ENCODE data around the gene ARAP2. TPM values are rescaled to one million over a fixed set of nuclear protein-coding genes. Genes with fewer than 3 reads are reported as not detected.

ARAP2 gene
- total and polyA plus RNA-seq, 10 donors, result 6.8 to 161 (median 69.6) TPM

DNA sequence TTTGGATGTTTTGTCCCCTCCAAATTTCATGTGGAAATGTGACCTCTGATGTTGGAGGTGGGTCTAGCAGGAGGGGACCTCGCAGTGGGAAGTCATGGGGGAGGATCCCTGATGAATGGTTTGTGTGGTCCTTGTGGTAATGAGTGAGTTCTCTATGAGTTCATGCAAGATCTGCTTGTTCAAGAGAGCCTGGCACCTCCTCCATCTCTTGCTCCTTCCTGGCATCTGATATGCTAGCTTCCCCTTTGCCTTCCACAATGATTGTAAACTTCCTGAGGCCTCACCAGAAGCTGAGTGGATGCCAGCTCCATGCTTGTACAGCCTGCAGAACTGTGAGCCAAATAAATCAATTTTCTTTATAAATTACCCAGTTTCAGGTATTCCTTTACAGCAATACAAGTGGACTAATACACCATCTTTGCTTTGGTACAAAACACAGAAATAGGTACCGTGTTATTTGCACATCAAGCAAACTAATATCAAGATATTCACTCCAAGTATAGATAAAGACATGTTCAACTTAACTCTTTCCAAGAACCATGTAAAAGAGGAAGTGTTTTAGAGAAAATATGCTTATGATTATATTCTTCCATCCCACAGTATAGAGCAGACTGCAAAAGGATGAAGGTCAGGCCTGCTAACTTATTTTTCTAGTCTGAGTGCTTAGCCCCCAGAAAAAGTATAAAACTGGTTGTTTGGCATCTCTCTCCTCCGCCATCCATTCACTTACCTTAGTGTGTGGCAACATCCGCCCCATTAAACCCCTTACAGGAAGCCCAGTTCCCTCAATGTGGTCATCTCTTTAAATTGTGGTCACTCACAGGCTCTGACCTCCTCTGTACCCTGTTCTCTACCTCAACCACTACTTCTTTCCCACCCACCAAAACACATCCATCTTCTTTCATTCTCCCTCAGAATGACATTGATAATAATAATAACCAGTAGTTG lies 6.7 kb downstream of the ARAP2 start:
- Histone ChIP-seq H3K9me3 (peaks cover 0 to 13% (median 6%) of the 10 kb centered on the region in 8 donors), H3K27ac (peak overlapping the region in 1 of 8 donors; percentile 16), H3K4me3 (no peak overlapping the region), H3K27me3 (replicated peaks in 1 of 7) (no peaks in the 10 kb centered on the region), H3K4me1 (peaks cover 17 to 87% (median 45%) of the 10 kb centered on the region in 6 donors), H3K36me3 (peaks cover 0 to 35% (median 5%) of the 10 kb centered on the region in 6 donors)
- intact Hi-C loops (cut with DNase I; ENCODE audit: low total_unique reads), result no loop called here
- no peak for DNase-seq
- TF ChIP-seq, protein P1, sequence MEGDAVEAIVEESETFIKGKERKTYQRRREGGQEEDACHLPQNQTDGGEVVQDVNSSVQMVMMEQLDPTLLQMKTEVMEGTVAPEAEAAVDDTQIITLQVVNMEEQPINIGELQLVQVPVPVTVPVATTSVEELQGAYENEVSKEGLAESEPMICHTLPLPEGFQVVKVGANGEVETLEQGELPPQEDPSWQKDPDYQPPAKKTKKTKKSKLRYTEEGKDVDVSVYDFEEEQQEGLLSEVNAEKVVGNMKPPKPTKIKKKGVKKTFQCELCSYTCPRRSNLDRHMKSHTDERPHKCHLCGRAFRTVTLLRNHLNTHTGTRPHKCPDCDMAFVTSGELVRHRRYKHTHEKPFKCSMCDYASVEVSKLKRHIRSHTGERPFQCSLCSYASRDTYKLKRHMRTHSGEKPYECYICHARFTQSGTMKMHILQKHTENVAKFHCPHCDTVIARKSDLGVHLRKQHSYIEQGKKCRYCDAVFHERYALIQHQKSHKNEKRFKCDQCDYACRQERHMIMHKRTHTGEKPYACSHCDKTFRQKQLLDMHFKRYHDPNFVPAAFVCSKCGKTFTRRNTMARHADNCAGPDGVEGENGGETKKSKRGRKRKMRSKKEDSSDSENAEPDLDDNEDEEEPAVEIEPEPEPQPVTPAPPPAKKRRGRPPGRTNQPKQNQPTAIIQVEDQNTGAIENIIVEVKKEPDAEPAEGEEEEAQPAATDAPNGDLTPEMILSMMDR (IDR thresholded peaks at IDR 0.05 in 8 of 11, conservative IDR thresholded peaks at IDR 0.05 in 3 of 11), result no peak
- TF ChIP-seq POLR2A (IDR thresholded peaks at IDR 0.05), result no peak
- peak in 1 of 3 donors; percentile 33 for TF ChIP-seq POLR2AphosphoS5 (IDR thresholded peaks at IDR 0.05)
- 60 to 80% (median 72%) methylated on average over 4 of the region's 4 CpGs for WGBS, 5 donors

DNA sequence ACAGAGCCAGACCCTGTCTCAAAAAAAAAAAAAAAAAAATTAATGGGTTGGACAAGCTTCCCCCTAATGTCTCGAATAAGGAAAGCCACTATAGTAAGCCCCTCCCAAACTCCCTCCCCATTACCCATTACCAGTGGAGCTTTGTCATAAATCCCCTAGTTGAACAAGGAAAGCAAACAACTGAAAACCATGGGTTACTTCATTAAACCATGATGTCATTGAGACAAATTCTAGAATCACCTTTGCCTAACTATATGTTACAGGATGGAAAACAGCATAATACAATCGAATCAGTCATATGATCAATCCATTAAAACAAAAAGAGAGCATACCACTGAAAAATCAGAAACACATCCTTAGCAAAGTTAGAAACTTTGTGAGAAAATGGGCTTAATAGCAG lies 8.2 kb downstream of the ARAP2 start:
- intact Hi-C loops (cut with DNase I; ENCODE audit: low total_unique reads), result no loop called here
- Histone ChIP-seq H3K36me3 (peaks cover 0 to 35% (median 5%) of the 10 kb centered on the region in 6 donors), H3K4me3 (no peak overlapping the region), H3K4me1 (peaks cover 13 to 86% (median 36%) of the 10 kb centered on the region in 6 donors), H3K27ac (no peak overlapping the region), H3K27me3 (replicated peaks in 1 of 7) (no peaks in the 10 kb centered on the region), H3K9me3 (peaks cover 0 to 13% (median 6%) of the 10 kb centered on the region in 8 donors)
- TF ChIP-seq, protein P1 (IDR thresholded peaks at IDR 0.05 in 8 of 11, conservative IDR thresholded peaks at IDR 0.05 in 3 of 11), result no peak
- TF ChIP-seq POLR2AphosphoS5 (IDR thresholded peaks at IDR 0.05), result no peak
- TF ChIP-seq POLR2A (IDR thresholded peaks at IDR 0.05), result no peak
- 73 to 99% (median 93%) methylated on average over 2 of the region's 2 CpGs for WGBS, 5 donors
- no peak for DNase-seq

DNA sequence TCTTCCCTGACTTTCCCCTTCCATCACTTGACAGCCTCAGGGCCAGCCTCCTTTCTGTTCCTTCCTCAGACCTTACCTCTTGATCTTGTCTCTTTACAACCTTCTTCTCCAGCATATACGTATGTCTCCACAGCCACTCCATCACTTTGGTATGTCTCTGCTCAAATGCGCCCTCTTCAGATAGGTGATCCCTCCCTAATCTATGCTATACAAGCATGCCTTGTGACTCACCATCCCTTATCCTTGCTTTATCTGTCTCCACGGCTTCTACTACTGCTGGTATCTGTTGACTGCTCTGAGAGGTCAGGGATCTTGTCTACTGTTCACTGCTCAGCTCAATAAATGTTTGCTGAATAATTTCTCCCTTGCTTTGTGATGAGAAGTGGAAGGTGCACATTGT lies 9.0 kb downstream of the ARAP2 start:
- H3K36me3 ChIP-seq, result peaks cover 0 to 35% (median 5%) of the 10 kb centered on the region in 6 donors
- H3K27ac ChIP-seq, result no peak overlapping the region
- peaks cover 0 to 13% (median 6%) of the 10 kb centered on the region in 8 donors for H3K9me3 ChIP-seq
- no peaks in the 10 kb centered on the region for H3K27me3 ChIP-seq (replicated peaks in 1 of 7)
- 81 to 87% (median 85%) methylated on average over 3 of the region's 3 CpGs for WGBS, 5 donors
- DNase-seq, result no peak
- H3K4me3 ChIP-seq, result no peak overlapping the region
- intact Hi-C loops (cut with DNase I; ENCODE audit: low total_unique reads), result no loop called here
- H3K4me1 ChIP-seq, result peaks cover 6 to 86% (median 35%) of the 10 kb centered on the region in 6 donors
- TF ChIP-seq, protein P1 (IDR thresholded peaks at IDR 0.05 in 8 of 11, conservative IDR thresholded peaks at IDR 0.05 in 3 of 11), result no peak
- TF ChIP-seq POLR2A (IDR thresholded peaks at IDR 0.05), result no peak

Data from spleen (tissue), 11 donors.